WI38 (cell line): ENCODE data around the gene HNRNPR.

Source experiments
- H3K4me3 ChIP-seq: 2 replicates; pipeline ENCODE4 v1.5.1; 2011; ENCODE audit warnings: low read depth, mild to moderate bottlenecking, control low read depth, low read length
- TF ChIP-seq, protein P1 (sequence below): IDR thresholded peaks from 2 replicates; pipeline ENCODE4 v1.5.1; 2012; ENCODE audit warnings: low read depth, mild to moderate bottlenecking, control low read depth, low read length

Gene HNRNPR

DNA sequence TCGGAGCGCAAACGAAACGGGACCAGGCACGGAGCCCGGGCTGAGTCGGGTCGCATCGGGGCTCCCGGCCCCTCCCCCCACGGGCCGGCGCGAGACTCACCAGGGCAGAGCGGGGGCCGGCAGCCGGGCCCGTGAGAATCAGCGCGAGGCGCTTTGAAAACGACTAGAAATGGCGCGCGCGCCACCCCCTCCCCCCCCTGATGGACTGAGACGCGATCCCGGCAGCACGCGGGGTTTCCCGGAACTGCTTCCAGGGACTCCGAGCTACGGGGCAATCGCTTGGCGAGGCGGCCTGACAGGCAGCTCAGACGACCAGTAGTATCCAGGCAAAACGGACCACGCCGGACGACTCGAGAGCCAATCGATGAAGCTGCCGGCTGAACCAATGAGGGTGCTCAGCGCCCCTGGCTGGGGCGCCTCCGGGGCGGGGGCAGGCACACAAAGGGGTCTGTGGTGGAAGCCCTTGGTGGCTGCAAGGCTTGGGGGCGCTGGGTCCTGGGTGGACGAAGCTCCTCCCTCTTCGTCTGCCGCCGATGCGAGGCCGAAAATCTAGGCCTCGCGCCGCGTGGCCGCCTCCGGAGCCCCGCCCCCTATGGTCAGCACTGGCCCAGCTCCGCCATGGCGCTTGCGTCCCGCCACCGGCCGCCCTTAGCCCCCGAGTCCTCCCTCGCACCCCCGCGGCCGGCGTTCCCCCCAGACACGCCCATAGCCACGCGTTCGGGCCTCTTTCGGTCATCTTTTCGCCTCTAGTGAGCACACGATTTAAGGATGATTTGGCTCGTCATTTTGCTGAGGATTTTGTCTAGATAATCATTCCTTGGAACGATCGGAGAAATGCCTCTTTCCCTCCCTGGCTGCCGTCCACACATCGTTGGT lies at the start of gene HNRNPR:
TSS of gene HNRNPR (minus strand) at position 174 of the 876 bp plus-strand sequence. CDS start 3,276 bp downstream, outside the sequence.
- peak within 1 kb of the TSS; percentile 86 for H3K4me3 ChIP-seq
- TF ChIP-seq, protein P1, sequence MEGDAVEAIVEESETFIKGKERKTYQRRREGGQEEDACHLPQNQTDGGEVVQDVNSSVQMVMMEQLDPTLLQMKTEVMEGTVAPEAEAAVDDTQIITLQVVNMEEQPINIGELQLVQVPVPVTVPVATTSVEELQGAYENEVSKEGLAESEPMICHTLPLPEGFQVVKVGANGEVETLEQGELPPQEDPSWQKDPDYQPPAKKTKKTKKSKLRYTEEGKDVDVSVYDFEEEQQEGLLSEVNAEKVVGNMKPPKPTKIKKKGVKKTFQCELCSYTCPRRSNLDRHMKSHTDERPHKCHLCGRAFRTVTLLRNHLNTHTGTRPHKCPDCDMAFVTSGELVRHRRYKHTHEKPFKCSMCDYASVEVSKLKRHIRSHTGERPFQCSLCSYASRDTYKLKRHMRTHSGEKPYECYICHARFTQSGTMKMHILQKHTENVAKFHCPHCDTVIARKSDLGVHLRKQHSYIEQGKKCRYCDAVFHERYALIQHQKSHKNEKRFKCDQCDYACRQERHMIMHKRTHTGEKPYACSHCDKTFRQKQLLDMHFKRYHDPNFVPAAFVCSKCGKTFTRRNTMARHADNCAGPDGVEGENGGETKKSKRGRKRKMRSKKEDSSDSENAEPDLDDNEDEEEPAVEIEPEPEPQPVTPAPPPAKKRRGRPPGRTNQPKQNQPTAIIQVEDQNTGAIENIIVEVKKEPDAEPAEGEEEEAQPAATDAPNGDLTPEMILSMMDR = no peak

DNA sequence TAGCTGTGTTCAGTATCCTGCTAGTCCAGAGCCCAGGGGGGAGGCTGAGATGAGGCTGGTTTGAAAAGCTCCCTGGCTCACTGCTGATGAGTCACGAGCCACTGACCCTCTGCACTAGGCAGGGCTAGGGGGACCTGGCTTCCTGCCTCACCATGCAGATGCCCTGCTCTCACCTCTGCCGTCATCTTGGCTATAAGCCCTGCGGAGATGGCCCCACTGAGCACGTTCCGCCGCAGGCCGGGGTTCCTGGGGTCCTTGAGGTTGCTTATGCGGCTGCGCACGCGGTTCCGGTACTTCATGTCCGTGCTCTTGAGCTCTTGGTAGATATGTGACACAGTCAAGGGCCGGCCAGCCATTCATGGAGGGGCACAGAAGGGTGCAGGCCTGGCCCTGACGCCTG lies 49.6 kb upstream of the HNRNPR start:
- TF ChIP-seq, protein P1 = no peak
- H3K4me3 ChIP-seq = no peak overlapping the region

DNA sequence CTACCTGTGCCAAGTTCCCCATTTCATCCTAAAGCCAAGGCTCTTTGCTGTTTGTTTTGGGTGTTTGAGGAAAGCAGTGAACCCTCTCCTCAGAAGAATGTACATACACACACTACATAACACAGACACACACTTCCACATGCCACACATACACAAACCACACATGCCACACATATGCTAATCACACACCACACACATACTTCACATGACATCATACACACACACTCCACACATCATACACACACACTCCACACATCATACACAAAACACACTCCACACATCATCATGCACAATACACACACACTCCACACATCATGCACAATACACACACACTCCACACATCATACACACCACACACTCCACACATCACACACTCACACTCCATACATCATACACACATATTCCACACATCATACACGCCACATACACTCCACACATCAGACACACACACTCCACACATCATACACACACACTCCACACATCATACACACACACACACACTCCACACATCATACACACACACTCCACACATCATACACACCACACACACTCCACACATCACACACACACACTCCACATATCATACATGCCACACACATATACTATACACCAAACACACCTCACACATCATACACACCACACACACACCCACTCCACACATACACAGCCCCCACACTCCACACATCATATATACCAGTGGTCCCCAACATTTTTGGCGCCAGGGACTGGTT lies 48.2 kb upstream of the HNRNPR start:
- TF ChIP-seq, protein P1 = no peak
- H3K4me3 ChIP-seq = no peak overlapping the region

DNA sequence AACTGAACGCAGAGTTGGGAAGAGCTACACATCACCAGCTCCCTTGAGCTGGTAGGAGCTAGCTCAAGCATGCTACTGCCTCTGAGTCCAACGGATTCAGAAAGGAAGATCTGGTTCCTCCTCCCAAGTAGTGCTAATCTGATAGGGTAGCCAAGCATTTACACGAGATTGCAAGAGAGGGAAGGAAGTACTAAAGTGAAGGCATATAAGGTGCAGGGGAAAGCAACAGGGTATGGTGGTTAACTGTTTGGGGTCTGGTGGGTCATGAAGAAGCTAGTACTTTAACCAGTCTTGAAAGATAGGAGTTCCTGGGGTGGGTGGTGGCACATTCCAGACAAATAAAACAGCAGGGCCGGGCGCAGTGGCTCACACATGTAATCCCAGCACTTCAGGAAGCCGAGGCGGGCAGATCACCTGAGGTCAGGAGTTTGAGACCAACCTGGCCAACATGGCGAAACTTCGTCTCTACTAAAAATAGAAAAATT lies 45.8 kb upstream of the HNRNPR start:
- TF ChIP-seq, protein P1 = no peak
- no peak overlapping the region for H3K4me3 ChIP-seq

DNA sequence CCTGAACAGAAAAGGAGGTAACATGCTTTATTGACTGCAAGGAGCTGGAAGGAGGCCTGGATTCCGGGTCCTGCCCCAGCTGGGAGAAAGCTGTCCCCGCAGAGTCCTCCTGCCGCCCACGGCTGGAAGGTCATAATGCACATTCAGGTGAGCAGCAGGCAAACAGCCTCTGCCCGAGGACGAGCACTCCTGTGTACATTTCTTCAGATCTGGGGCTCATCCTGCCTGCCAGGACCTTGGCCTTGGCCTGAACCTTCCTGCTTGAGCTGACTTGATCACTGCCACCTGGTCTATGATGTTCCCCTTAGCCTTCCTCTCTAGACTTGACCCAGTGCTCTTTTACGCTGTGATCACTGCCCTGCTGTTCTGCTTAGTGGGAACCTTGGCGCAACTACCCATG lies 43.4 kb upstream of the HNRNPR start:
- TF ChIP-seq, protein P1 = no peak
- no peak overlapping the region for H3K4me3 ChIP-seq

DNA sequence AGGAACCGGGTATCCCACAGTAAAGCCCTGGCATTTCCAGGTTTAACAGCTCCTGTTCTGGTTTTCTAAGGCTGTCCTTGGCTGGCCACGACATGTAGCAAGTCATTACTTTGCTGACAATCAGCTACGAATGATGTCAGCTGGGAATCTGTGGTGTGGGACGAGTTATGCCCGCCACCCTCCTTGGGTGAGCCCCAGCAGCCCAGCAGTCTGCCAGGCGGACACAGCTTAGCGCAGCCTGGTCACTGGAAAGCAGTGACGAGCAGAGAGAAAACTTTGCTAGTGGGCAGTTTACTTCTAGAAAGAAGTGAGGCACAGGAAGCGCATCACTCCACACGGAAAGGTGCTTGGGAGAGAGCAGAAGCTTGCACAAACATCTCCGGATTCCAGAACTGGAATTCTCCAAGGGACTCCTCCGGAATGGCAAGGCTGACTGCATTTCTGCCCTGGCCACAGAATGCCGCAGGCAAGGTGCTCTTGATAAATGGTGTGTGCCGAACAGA lies 41.1 kb upstream of the HNRNPR start:
- TF ChIP-seq, protein P1 = no peak
- no peak overlapping the region for H3K4me3 ChIP-seq
